H1 (cell line): ENCODE measurements around the gene SRF. TPM values are rescaled to one million over a fixed set of nuclear protein-coding genes. Genes with fewer than 3 reads are reported as not detected.

Experiments used
- CTCF ChIA-PET: fragments of 300-600 bp; sonication (Branson Sonifier 250); formaldehyde crosslinking; loops from one replicate; lab custom pipeline; 2021; ENCODE audit not compliant: partially characterized antibody; lab: Charles Lee
- POLR2A ChIA-PET: fragments of 300-600 bp; sonication (Branson Sonifier 250); formaldehyde crosslinking; loops from one replicate; lab custom pipeline; 2021; ENCODE audit warnings: inconsistent platforms; ENCODE audit not compliant: partially characterized antibody; lab: Charles Lee
- DNase-seq, 2 experiments: peaks; one replicate each; pipeline versions ENCODE4 v3.0.0 to v3.0.0-alpha.2; 2010 to 2022; ENCODE audit warnings: low spot score in 2 of 2, low read depth in 1 of 2, mixed read lengths in 1 of 2
- FAIRE-seq: peaks from 2 replicates; lab custom pipeline; 2011; peaks lifted over from hg19 to GRCh38; lab: Jason Lieb, UNC
- H2AFZ ChIP-seq: 2 replicates; pipeline ENCODE4 v1.8.1; 2012; ENCODE audit warnings: low read length, inconsistent platforms
- H2AK5ac ChIP-seq: 2 replicates; pipeline ENCODE4 v1.6.1; 2013; ENCODE audit warnings: low read depth, low read length
- H2BK120ac ChIP-seq: replicated peaks from 2 replicates; pipeline ENCODE3; 2013; ENCODE audit warnings: low read depth, low read length, inconsistent platforms
- H2BK12ac ChIP-seq: 2 replicates; pipeline ENCODE4 v1.6.1; 2013; ENCODE audit warnings: low read depth, low read length
- H2BK15ac ChIP-seq: 2 replicates; pipeline ENCODE4 v1.6.1; 2013; ENCODE audit warnings: low read length
- H2BK20ac ChIP-seq: 2 replicates; pipeline ENCODE4 v1.6.1; 2013; ENCODE audit warnings: low read length
- H2BK5ac ChIP-seq: 2 replicates; pipeline ENCODE4 v1.6.1; 2013; ENCODE audit warnings: low read depth, low read length
- H3K14ac ChIP-seq: 2 replicates; pipeline ENCODE4 v1.6.1; 2013; ENCODE audit warnings: inconsistent platforms; ENCODE audit not compliant: insufficient read length
- H3K18ac ChIP-seq: 2 replicates; pipeline ENCODE4 v1.6.1; 2013; ENCODE audit warnings: low read length; ENCODE audit errors: extremely low read depth
- H3K23ac ChIP-seq: 2 replicates; pipeline ENCODE4 v1.6.1; 2013; ENCODE audit warnings: inconsistent platforms; ENCODE audit not compliant: insufficient read length
- H3K23me2 ChIP-seq: 2 replicates; pipeline ENCODE4 v1.6.1; 2013; ENCODE audit warnings: low read depth, low read length
- H3K27ac ChIP-seq: 2 replicates; pipeline ENCODE4 v1.6.1; 2011; ENCODE audit warnings: low read depth, low read length, inconsistent platforms
- H3K27me3 ChIP-seq, 4 experiments: replicated peaks in 1 of 4; 1 replicate in 1 of 4; 2 replicates in 3 of 4; pipeline versions ENCODE4 v1.6.1 to v1.8.1; 2011 to 2013; ENCODE audit warnings: low read length in 3 of 4, mild to moderate bottlenecking in 3 of 4, inconsistent platforms in 2 of 4, mixed read lengths in 2 of 4, moderate library complexity in 1 of 4; ENCODE audit not compliant: control insufficient read depth in 3 of 4, insufficient read depth in 3 of 4; ENCODE audit errors: extremely low read depth in 1 of 4
- H3K36me3 ChIP-seq, 4 experiments: 2 replicates each; pipeline versions ENCODE4 v1.6.1 to v1.8.1; 2011 to 2013; ENCODE audit warnings: mild to moderate bottlenecking in 4 of 4, low read length in 3 of 4, moderate library complexity in 2 of 4, control low read depth in 1 of 4, inconsistent platforms in 1 of 4; ENCODE audit not compliant: insufficient read depth in 4 of 4, control insufficient read depth in 2 of 4
- H3K4ac ChIP-seq: replicated peaks from 2 replicates; pipeline ENCODE3; 2013; ENCODE audit warnings: low read length, low read depth, mixed read lengths, inconsistent platforms; ENCODE audit not compliant: insufficient read length
- H3K4me1 ChIP-seq, 4 experiments: replicated peaks in 1 of 4; 1 replicate in 1 of 4; 2 replicates in 3 of 4; pipeline versions ENCODE4 v1.6.1 to v1.8.1; 2011 to 2013; ENCODE audit warnings: low read length in 3 of 4, inconsistent platforms in 2 of 4, mixed read lengths in 1 of 4; ENCODE audit not compliant: insufficient read depth in 4 of 4, control insufficient read depth in 3 of 4
- H3K4me2 ChIP-seq, 2 experiments: 2 replicates each; pipeline versions ENCODE4 v1.6.1 to v1.8.1; 2011 to 2013; ENCODE audit warnings: low read depth in 2 of 2, low read length in 2 of 2, control low read depth in 1 of 2, inconsistent platforms in 1 of 2, mild to moderate bottlenecking in 1 of 2; ENCODE audit not compliant: insufficient read depth in 1 of 2
- H3K4me3 ChIP-seq, 4 experiments: fragments of 200-600, 300-600 bp in 1 of 4; sonication (generic), shearing (Covaris generic), sonication (Bioruptor Twin) in 1 of 4; 2 replicates each; pipeline versions ENCODE4 v1.5.1 to v1.8.1; 2011 to 2016; ENCODE audit warnings: low read length in 4 of 4, low read depth in 3 of 4, control low read depth in 2 of 4, inconsistent platforms in 2 of 4, mild to moderate bottlenecking in 2 of 4, mixed read lengths in 1 of 4, moderate library complexity in 1 of 4; ENCODE audit not compliant: insufficient read depth in 2 of 4; ENCODE audit errors: extremely low read depth in 1 of 4
- H3K56ac ChIP-seq: replicated peaks from 2 replicates; pipeline ENCODE3; 2013; ENCODE audit warnings: low read depth, mild to moderate bottlenecking, mixed read lengths, low read length, inconsistent platforms; ENCODE audit not compliant: insufficient read length
- H3K79me1 ChIP-seq: 2 replicates; pipeline ENCODE4 v1.6.1; 2013; ENCODE audit warnings: low read depth, low read length, control low read depth
- H3K79me2 ChIP-seq, 2 experiments: 2 replicates each; pipeline versions ENCODE4 v1.6.1 to v1.8.1; 2012 to 2013; ENCODE audit warnings: low read length in 2 of 2, mild to moderate bottlenecking in 2 of 2, inconsistent platforms in 1 of 2; ENCODE audit not compliant: insufficient read depth in 2 of 2, control insufficient read depth in 1 of 2
- H3K9ac ChIP-seq, 4 experiments: replicated peaks in 1 of 4; 1 replicate in 1 of 4; 2 replicates in 3 of 4; pipeline versions ENCODE4 v1.6.1 to v1.8.1; 2011 to 2013; ENCODE audit warnings: low read depth in 3 of 4, low read length in 3 of 4, control low read depth in 2 of 4, mild to moderate bottlenecking in 2 of 4, moderate library complexity in 2 of 4, inconsistent platforms in 1 of 4; ENCODE audit errors: extremely low read depth in 1 of 4
- H3K9me3 ChIP-seq, 2 experiments: 2 replicates each; pipeline versions ENCODE4 v1.6.1 to v1.8.1; 2012 to 2013; ENCODE audit warnings: mild to moderate bottlenecking in 2 of 2, moderate library complexity in 2 of 2, control low read depth in 1 of 2, inconsistent platforms in 1 of 2, low read depth in 1 of 2, low read length in 1 of 2, mixed read lengths in 1 of 2; ENCODE audit not compliant: insufficient read depth in 2 of 2
- H4K20me1 ChIP-seq, 2 experiments: replicated peaks in 1 of 2; 2 replicates each; pipeline versions ENCODE3 to v1.8.1; 2011 to 2013; ENCODE audit warnings: inconsistent platforms in 2 of 2, low read length in 2 of 2, mild to moderate bottlenecking in 1 of 2; ENCODE audit not compliant: insufficient read depth in 2 of 2, control insufficient read depth in 1 of 2
- H4K5ac ChIP-seq: 2 replicates; pipeline ENCODE4 v1.6.1; 2013; ENCODE audit warnings: low read length, low read depth, mixed read lengths, inconsistent platforms; ENCODE audit not compliant: insufficient read length
- H4K8ac ChIP-seq: 2 replicates; pipeline ENCODE4 v1.8.0; 2013; ENCODE audit warnings: mild to moderate bottlenecking, moderate library complexity, low read length, inconsistent platforms; ENCODE audit not compliant: insufficient read depth; ENCODE audit errors: extremely low read depth
- H4K91ac ChIP-seq: replicated peaks from 2 replicates; pipeline ENCODE3; 2013; ENCODE audit warnings: low read length, mixed read lengths, inconsistent platforms; ENCODE audit not compliant: insufficient read length
- BACH1 ChIP-seq: IDR thresholded peaks from 2 replicates; pipeline ENCODE4 v1.6.1; 2012; ENCODE audit warnings: low read length, improper control_type of control experiment
- CBX8 ChIP-seq: fragments of 300-800, 300-1000 bp; sonication (generic); IDR thresholded peaks from 2 replicates; pipeline ENCODE4 v1.7.1; 2016; ENCODE audit warnings: low read depth, low read length, borderline replicate concordance
- MAFK ChIP-seq: IDR thresholded peaks from 2 replicates; pipeline ENCODE4 v1.6.1; 2012; ENCODE audit warnings: low read depth, mild to moderate bottlenecking, improper control_type of control experiment, low read length
- RXRA ChIP-seq: IDR thresholded peaks from 2 replicates; pipeline ENCODE4 v1.6.1; 2011; ENCODE audit warnings: low read depth, mild to moderate bottlenecking, low read length, moderate library complexity; ENCODE audit not compliant: insufficient read depth
- WGBS, 2 experiments: shearing (Covaris generic) in 1 of 2; methylation state at CpG; one replicate each; pipeline versions ENCODE4 v1.1.6 to v1.1.7; 2013 to 2015; ENCODE audit warnings: low lambda C conversion rate in 2 of 2, mixed read lengths in 2 of 2, inconsistent platforms in 1 of 2, low coverage in 1 of 2, missing lambda C conversion rate in 1 of 2; ENCODE audit not compliant: insufficient replicate concordance in 2 of 2, insufficient coverage in 1 of 2, insufficient read length in 1 of 2; ENCODE audit errors: extremely low coverage in 1 of 2, missing lambda C conversion rate in 1 of 2; 5-methylcytosine and 5-hydroxymethylcytosine counted together
- polyA plus RNA-seq, 7 experiments: library from polyadenylated mRNA; depleted of rRNA in 3 of 7; stranded (reverse) in 5 of 7; unstranded in 2 of 7; fragments of >200 nt in 5 of 7; fragments of 200-250 nt in 2 of 7; gene quantifications; 1 replicate in 5 of 7; 2 replicates in 1 of 7; 4 replicates in 1 of 7; pipeline versions ENCODE4 v1.2.1 to v1.2.3, GENCODE V29; 2011 to 2013; ENCODE audit warnings: missing spikeins in 2 of 7, mixed read lengths in 2 of 7
- total RNA-seq: library from RNA; stranded (reverse); fragmentation: NEBNext Ultra II Directional; extraction: Animal tissue kit (Norgen Biotek cat#: 25700); gene quantifications from 2 replicates; pipeline ENCODE4 v1.2.1, GENCODE V29; 2021

Gene SRF
- total and polyA plus RNA-seq, 2 of the 8 experiments (the other 6 are each of a cell fraction or from before 2014, with no cell fraction given): 49.0 to 69.5 TPM

GRCh38 chr6:43200541-43200940, 29.5 kb downstream of the SRF start:
- POLR2A ChIA-PET: interaction anchor here (1.4 to 2.1 kb wide), 3 partner anchors 15 to 26 kb away, joined by 3 to 8 read pairs (median 4); no protein-coding TSS in a partner anchor

More at GRCh38 chr6:43200541-43200940, 29.5 kb downstream of the SRF start:
- H3K79me1 ChIP-seq: no peaks in the 10 kb centered on the region
- no peak overlapping the region for H2BK20ac ChIP-seq
- H2BK5ac ChIP-seq: no peak overlapping the region
- no peaks in the 10 kb centered on the region for H3K23me2 ChIP-seq
- no peak overlapping the region for H3K4ac ChIP-seq
- H2AK5ac ChIP-seq: no peak overlapping the region
- H3K36me3 ChIP-seq: no peaks in the 10 kb centered on the region
- no peak overlapping the region for H4K91ac ChIP-seq
- DNase-seq (no peak), FAIRE-seq (no peak)
- no peak overlapping the region for H4K5ac ChIP-seq
- CTCF ChIA-PET: interaction anchor here (1.2 to 2.1 kb wide), 2 partner anchors 13 to 19 kb away, joined by 5 to 9 read pairs; no protein-coding TSS in a partner anchor
- H2BK12ac ChIP-seq: no peak overlapping the region
- no peak overlapping the region for H3K9ac ChIP-seq
- no peak overlapping the region for H2AFZ ChIP-seq
- H2BK15ac ChIP-seq: no peak overlapping the region
- H3K79me2 ChIP-seq: no peaks in the 10 kb centered on the region
- no peaks in the 10 kb centered on the region for H3K4me1 ChIP-seq
- H3K4me2 ChIP-seq: no peak overlapping the region
- no peak overlapping the region for H3K56ac ChIP-seq
- no peak overlapping the region for H3K27ac ChIP-seq
- H4K8ac ChIP-seq: no peak overlapping the region
- TF ChIP-seq MAFK (no peak), BACH1 (no peak), RXRA (no peak), CBX8 (no peak)
- H3K4me3 ChIP-seq: no peak overlapping the region
- 100% methylated on average over 6 of the region's 6 CpGs; no CpG with 5 or more reads in 1 of the 2 experiments for WGBS, 2 experiments
- H2BK120ac ChIP-seq: no peak overlapping the region
- no peak overlapping the region for H3K18ac ChIP-seq
- H3K23ac ChIP-seq: no peak overlapping the region
- H3K27me3 ChIP-seq: no peaks in the 10 kb centered on the region
- H4K20me1 ChIP-seq: no peaks in the 10 kb centered on the region
- H3K14ac ChIP-seq: no peak overlapping the region
- H3K9me3 ChIP-seq: no peaks in the 10 kb centered on the region
